HepG2 (cell line): ENCODE measurements around the gene C2. TPM values are rescaled to one million over a fixed set of nuclear protein-coding genes. Genes with fewer than 3 reads are reported as not detected.
A peak's percentile ranks its signal among the peaks of the same experiment; 100 is the strongest.

Experiments used
- CAMTA2 ChIP-seq: sonication (generic); formaldehyde crosslinking; IDR thresholded peaks from 2 replicates; pipeline ENCODE4 v1.4.0; 2020; ENCODE audit warnings: mild to moderate bottlenecking, missing genetic modification reagents, borderline replicate concordance
- ISL2 ChIP-seq: sonication (generic); formaldehyde crosslinking; IDR thresholded peaks from 2 replicates; pipeline ENCODE4 v1.5.0; 2020; ENCODE audit warnings: missing genetic modification reagents
- NCOA2 ChIP-seq: sonication (generic); formaldehyde crosslinking; IDR thresholded peaks from 2 replicates; pipeline ENCODE4 v1.8.0; 2022; ENCODE audit warnings: inconsistent platforms
- NR2F6 ChIP-seq, 2 experiments: IDR thresholded peaks; 2 replicates each; pipeline ENCODE4 v1.6.1; 2016; ENCODE audit warnings: antibody characterized with exemption in 1 of 2, mild to moderate bottlenecking in 1 of 2
- SMAD1 ChIP-seq: sonication (generic); formaldehyde crosslinking; IDR thresholded peaks from 2 replicates; pipeline ENCODE4 v1.4.0; 2020; ENCODE audit warnings: missing genetic modification reagents, low read depth, mild to moderate bottlenecking, borderline replicate concordance
- TOE1 ChIP-seq: sonication (generic); formaldehyde crosslinking; IDR thresholded peaks from 2 replicates; pipeline ENCODE4 v1.4.0; 2020; ENCODE audit warnings: mild to moderate bottlenecking, missing genetic modification reagents
- ZBTB1 ChIP-seq: sonication (generic); formaldehyde crosslinking; IDR thresholded peaks from 2 replicates; pipeline ENCODE4 v1.4.0; 2020; ENCODE audit warnings: missing genetic modification reagents, borderline replicate concordance
- ZNF230 ChIP-seq: sonication (generic); formaldehyde crosslinking; IDR thresholded peaks from 2 replicates; pipeline ENCODE4 v1.4.0; 2020; ENCODE audit warnings: mild to moderate bottlenecking, missing genetic modification reagents
- ZNF251 ChIP-seq: sonication (generic); formaldehyde crosslinking; IDR thresholded peaks from 2 replicates; pipeline ENCODE4 v1.9.0; 2021; ENCODE audit warnings: mild to moderate bottlenecking, missing genetic modification reagents
- ZNF33B ChIP-seq: sonication (generic); formaldehyde crosslinking; IDR thresholded peaks from 2 replicates; pipeline ENCODE4 v1.5.1; 2020; ENCODE audit warnings: mild to moderate bottlenecking, missing genetic modification reagents
- ZNF605 ChIP-seq: sonication (generic); formaldehyde crosslinking; IDR thresholded peaks from 2 replicates; pipeline ENCODE4 v1.8.0; 2022; ENCODE audit warnings: mild to moderate bottlenecking, missing genetic modification reagents
- ZNF709 ChIP-seq: sonication (generic); formaldehyde crosslinking; IDR thresholded peaks from 2 replicates; pipeline ENCODE4 v1.5.0; 2020; ENCODE audit warnings: mild to moderate bottlenecking, missing genetic modification reagents
- ZNF841 ChIP-seq: sonication (generic); formaldehyde crosslinking; IDR thresholded peaks from 2 replicates; pipeline ENCODE4 v1.8.1; 2023; ENCODE audit warnings: missing genetic modification reagents, borderline replicate concordance
- polyA plus RNA-seq, 8 experiments: library from polyadenylated mRNA; depleted of rRNA in 3 of 8; stranded (reverse) in 7 of 8; unstranded in 1 of 8; fragments of >200 nt; fragmentation: Illumina TruSeq in 4 of 8; extraction: Trizol in 4 of 8; gene quantifications; 2 replicates each; pipeline versions ENCODE4 v1.2.1 to v1.2.3, GENCODE V29; 2011 to 2016; ENCODE audit warnings: low read depth in 4 of 8, missing spikeins in 1 of 8, mixed read lengths in 1 of 8; ENCODE audit not compliant: insufficient read depth in 1 of 8
- total RNA-seq, 5 experiments: library from RNA; depleted of rRNA; stranded (reverse); fragments of >200 nt; fragmentation: Illumina TruSeq; extraction: Trizol; gene quantifications; 2 replicates each; pipeline ENCODE4 v1.2.3, GENCODE V29; 2016; ENCODE audit warnings: low read depth in 1 of 5
- TF ChIP-seq, protein P1 (sequence below): sonication (generic); formaldehyde crosslinking; IDR thresholded peaks from 2 replicates; pipeline ENCODE4 v1.5.0; 2020; ENCODE audit warnings: missing genetic modification reagents
- TF ChIP-seq, protein P2 (sequence below): sonication (generic); formaldehyde crosslinking; IDR thresholded peaks from 2 replicates; pipeline ENCODE4 v1.9.0; 2021; ENCODE audit warnings: mild to moderate bottlenecking, missing genetic modification reagents
- TF ChIP-seq, protein P3 (sequence below): sonication (generic); formaldehyde crosslinking; IDR thresholded peaks from 2 replicates; pipeline ENCODE4 v1.9.0; 2021; ENCODE audit warnings: missing genetic modification reagents, borderline replicate concordance
- TF ChIP-seq, protein P4 (sequence below): sonication (generic); formaldehyde crosslinking; IDR thresholded peaks from 2 replicates; pipeline ENCODE4 v1.8.0; 2022; ENCODE audit warnings: mild to moderate bottlenecking, missing genetic modification reagents, borderline replicate concordance

Gene C2
- total and polyA plus RNA-seq, 2 of the 13 experiments (the other 11 are each of a cell fraction or from before 2014, with no cell fraction given), result 165 to 307 TPM

DNA sequence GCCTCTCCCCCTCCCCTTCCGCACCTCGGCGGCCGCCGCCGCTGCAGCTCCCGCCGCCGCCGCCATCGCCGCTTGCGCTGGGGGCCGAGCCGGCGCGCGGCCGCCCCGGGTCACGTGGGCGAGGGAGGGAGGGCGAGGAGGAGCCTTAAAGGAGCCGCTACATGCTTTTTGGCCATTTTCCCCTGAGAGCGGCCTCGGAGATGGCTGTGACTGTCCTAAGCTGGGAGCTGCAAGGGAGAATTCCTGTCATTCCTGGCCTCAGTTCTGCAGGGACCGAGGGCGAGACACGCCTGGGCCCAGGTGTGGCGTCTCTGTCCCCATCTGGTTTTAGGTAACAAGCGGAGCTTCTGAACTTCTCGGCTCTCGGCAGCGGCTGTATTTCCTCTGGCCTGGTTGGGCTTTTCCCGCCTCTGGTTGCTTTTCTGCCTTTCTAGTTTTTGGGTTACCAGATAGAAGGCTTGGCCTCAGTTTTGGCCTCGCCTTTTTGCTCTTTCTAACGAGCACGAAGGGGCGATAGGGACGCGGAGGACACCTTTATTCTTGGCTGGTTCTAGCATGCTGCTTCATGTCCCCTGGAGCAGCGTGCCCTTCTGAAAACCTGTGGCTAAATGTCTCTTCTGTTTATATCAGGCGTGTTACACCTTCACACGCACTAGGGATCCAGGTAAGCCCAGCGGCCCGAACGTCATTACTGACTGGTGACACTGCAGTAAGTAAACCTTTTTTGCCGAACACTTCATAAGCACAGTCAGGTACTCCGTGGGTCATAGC, 29.7 kb upstream of the C2 start, which contains the start of gene EHMT2 (continued):
- TF ChIP-seq, protein P1, sequence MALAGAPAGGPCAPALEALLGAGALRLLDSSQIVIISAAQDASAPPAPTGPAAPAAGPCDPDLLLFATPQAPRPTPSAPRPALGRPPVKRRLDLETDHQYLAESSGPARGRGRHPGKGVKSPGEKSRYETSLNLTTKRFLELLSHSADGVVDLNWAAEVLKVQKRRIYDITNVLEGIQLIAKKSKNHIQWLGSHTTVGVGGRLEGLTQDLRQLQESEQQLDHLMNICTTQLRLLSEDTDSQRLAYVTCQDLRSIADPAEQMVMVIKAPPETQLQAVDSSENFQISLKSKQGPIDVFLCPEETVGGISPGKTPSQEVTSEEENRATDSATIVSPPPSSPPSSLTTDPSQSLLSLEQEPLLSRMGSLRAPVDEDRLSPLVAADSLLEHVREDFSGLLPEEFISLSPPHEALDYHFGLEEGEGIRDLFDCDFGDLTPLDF (CRISPR knock-in tag), result 0 out of 2 replicates have a peak, but pooled peaks have one; percentile 43
- TF ChIP-seq SMAD1 (CRISPR knock-in tag) (no peak), TOE1 (CRISPR knock-in tag) (no peak), ZNF33B (no peak; the same call in 1 of the 2 replicates), ZNF709 (CRISPR knock-in tag) (no peak; the same call in 1 of the 2 replicates), ZNF605 (CRISPR knock-in tag) (peak; percentile 84), NCOA2 (CRISPR knock-in tag) (peak; percentile 13; the same call in 1 of the 2 replicates), CAMTA2 (CRISPR knock-in tag) (no peak), ZBTB1 (CRISPR knock-in tag) (no peak), NR2F6 (IDR thresholded peaks at IDR 0.05) (no peak), NR2F6 (CRISPR knock-in tag; IDR thresholded peaks at IDR 0.05) (no peak), ZNF230 (CRISPR knock-in tag) (no peak), ZNF251 (CRISPR knock-in tag) (no peak), ISL2 (CRISPR knock-in tag) (0 out of 2 replicates have a peak, but pooled peaks have one; percentile 13), ZNF841 (no peak)
- TF ChIP-seq, protein P2, sequence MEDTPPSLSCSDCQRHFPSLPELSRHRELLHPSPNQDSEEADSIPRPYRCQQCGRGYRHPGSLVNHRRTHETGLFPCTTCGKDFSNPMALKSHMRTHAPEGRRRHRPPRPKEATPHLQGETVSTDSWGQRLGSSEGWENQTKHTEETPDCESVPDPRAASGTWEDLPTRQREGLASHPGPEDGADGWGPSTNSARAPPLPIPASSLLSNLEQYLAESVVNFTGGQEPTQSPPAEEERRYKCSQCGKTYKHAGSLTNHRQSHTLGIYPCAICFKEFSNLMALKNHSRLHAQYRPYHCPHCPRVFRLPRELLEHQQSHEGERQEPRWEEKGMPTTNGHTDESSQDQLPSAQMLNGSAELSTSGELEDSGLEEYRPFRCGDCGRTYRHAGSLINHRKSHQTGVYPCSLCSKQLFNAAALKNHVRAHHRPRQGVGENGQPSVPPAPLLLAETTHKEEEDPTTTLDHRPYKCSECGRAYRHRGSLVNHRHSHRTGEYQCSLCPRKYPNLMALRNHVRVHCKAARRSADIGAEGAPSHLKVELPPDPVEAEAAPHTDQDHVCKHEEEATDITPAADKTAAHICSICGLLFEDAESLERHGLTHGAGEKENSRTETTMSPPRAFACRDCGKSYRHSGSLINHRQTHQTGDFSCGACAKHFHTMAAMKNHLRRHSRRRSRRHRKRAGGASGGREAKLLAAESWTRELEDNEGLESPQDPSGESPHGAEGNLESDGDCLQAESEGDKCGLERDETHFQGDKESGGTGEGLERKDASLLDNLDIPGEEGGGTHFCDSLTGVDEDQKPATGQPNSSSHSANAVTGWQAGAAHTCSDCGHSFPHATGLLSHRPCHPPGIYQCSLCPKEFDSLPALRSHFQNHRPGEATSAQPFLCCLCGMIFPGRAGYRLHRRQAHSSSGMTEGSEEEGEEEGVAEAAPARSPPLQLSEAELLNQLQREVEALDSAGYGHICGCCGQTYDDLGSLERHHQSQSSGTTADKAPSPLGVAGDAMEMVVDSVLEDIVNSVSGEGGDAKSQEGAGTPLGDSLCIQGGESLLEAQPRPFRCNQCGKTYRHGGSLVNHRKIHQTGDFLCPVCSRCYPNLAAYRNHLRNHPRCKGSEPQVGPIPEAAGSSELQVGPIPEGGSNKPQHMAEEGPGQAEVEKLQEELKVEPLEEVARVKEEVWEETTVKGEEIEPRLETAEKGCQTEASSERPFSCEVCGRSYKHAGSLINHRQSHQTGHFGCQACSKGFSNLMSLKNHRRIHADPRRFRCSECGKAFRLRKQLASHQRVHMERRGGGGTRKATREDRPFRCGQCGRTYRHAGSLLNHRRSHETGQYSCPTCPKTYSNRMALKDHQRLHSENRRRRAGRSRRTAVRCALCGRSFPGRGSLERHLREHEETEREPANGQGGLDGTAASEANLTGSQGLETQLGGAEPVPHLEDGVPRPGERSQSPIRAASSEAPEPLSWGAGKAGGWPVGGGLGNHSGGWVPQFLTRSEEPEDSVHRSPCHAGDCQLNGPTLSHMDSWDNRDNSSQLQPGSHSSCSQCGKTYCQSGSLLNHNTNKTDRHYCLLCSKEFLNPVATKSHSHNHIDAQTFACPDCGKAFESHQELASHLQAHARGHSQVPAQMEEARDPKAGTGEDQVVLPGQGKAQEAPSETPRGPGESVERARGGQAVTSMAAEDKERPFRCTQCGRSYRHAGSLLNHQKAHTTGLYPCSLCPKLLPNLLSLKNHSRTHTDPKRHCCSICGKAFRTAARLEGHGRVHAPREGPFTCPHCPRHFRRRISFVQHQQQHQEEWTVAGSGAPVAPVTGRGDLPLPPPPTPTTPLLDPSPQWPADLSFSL (CRISPR knock-in tag), result no peak
- TF ChIP-seq, protein P3, sequence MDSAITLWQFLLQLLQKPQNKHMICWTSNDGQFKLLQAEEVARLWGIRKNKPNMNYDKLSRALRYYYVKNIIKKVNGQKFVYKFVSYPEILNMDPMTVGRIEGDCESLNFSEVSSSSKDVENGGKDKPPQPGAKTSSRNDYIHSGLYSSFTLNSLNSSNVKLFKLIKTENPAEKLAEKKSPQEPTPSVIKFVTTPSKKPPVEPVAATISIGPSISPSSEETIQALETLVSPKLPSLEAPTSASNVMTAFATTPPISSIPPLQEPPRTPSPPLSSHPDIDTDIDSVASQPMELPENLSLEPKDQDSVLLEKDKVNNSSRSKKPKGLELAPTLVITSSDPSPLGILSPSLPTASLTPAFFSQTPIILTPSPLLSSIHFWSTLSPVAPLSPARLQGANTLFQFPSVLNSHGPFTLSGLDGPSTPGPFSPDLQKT, result no peak
- TF ChIP-seq, protein P4, sequence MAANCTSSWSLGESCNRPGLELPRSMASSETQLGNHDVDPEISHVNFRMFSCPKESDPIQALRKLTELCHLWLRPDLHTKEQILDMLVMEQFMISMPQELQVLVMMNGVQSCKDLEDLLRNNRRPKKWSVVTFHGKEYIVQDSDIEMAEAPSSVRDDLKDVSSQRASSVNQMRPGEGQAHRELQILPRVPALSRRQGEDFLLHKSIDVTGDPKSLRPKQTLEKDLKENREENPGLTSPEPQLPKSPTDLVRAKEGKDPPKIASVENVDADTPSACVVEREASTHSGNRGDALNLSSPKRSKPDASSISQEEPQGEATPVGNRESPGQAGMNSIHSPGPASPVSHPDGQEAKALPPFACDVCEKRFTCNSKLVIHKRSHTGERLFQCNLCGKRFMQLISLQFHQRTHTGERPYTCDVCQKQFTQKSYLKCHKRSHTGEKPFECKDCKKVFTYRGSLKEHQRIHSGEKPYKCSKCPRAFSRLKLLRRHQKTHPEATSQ (CRISPR knock-in tag), result no peak
